Measurements from ENCODE around the gene CENPP.

CENPP gene

GRCh38 chr9:92439921-92440750 lies 114.4 kb downstream of the CENPP start:
- Histone ChIP-seq H3K4me3 (ENCODE audit: control insufficient read depth in 1 of 7, extremely low read depth in 1 of 7, insufficient read depth in 4 of 7, low read depth in 2 of 7, low read length in 6 of 7) (no peak overlapping the region), H3K36me3 (ENCODE audit: control insufficient read depth in 4 of 4, insufficient read depth in 4 of 4, low read length in 3 of 4) (no peaks in the 10 kb centered on the region), H3K9me3 (ENCODE audit: control extremely low read depth in 1 of 5, control insufficient read depth in 4 of 5, insufficient read depth in 2 of 5, low read depth in 1 of 5, low read length in 4 of 5) (no peaks in the 10 kb centered on the region), H3K4me1 (ENCODE audit: control extremely low read depth in 1 of 4, control insufficient read depth in 4 of 4, insufficient read depth in 4 of 4, low read length in 3 of 4) (no peaks in the 10 kb centered on the region), H3K27me3 (replicated peaks in 2 of 5; ENCODE audit: control insufficient read depth in 4 of 5, insufficient read depth in 5 of 5, low read length in 4 of 5) (no peaks in the 10 kb centered on the region), H3K27ac (ENCODE audit: insufficient read depth in 1 of 2, low read depth in 1 of 2, low read length in 2 of 2, poor library complexity in 1 of 2, severe bottlenecking in 2 of 2) (no peak overlapping the region)
- ChIA-PET CTCF (interaction anchor here (0.9 to 4.4 kb wide), 10 partner anchors 13 to 112 kb away, joined by 3 to 35 read pairs (median 4); no protein-coding TSS in a partner anchor), POLR2A (interaction anchor here (0.5 kb wide), 1 partner anchor 53 kb away, joined by 5 read pairs; no protein-coding TSS in a partner anchor)
- no peak for DNase-seq
- WGBS (ENCODE audit: insufficient coverage), result 100% methylated on average over 1 of the region's 5 CpGs

- Histone ChIP-seq H3K36me3 (ENCODE audit: control insufficient read depth in 4 of 4, insufficient read depth in 4 of 4, low read length in 3 of 4) (no peaks in the 10 kb centered on the region), H3K27me3 (replicated peaks in 2 of 5; ENCODE audit: control insufficient read depth in 4 of 5, insufficient read depth in 5 of 5, low read length in 4 of 5) (no peaks in the 10 kb centered on the region), H3K4me3 (ENCODE audit: control insufficient read depth in 1 of 7, extremely low read depth in 1 of 7, insufficient read depth in 4 of 7, low read depth in 2 of 7, low read length in 6 of 7) (no peak overlapping the region), H3K9me3 (ENCODE audit: control extremely low read depth in 1 of 5, control insufficient read depth in 4 of 5, insufficient read depth in 2 of 5, low read depth in 1 of 5, low read length in 4 of 5) (no peaks in the 10 kb centered on the region), H3K4me1 (ENCODE audit: control extremely low read depth in 1 of 4, control insufficient read depth in 4 of 4, insufficient read depth in 4 of 4, low read length in 3 of 4) (no peaks in the 10 kb centered on the region), H3K27ac (ENCODE audit: insufficient read depth in 1 of 2, low read depth in 1 of 2, low read length in 2 of 2, poor library complexity in 1 of 2, severe bottlenecking in 2 of 2) (no peak overlapping the region)
- WGBS (ENCODE audit: insufficient coverage), result 80% methylated on average over 1 of the region's 6 CpGs
- ChIA-PET CTCF (interaction anchor here (1.0 to 3.2 kb wide), 7 partner anchors 13 to 112 kb away, joined by 3 to 10 read pairs (median 3); no protein-coding TSS in a partner anchor), POLR2A (interaction anchor here (0.5 kb wide), 1 partner anchor 53 kb away, joined by 5 read pairs; no protein-coding TSS in a partner anchor)
- no peak for DNase-seq
Measured at GRCh38 chr9:92440751-92441046, 114.9 kb downstream of the CENPP start.

DNA sequence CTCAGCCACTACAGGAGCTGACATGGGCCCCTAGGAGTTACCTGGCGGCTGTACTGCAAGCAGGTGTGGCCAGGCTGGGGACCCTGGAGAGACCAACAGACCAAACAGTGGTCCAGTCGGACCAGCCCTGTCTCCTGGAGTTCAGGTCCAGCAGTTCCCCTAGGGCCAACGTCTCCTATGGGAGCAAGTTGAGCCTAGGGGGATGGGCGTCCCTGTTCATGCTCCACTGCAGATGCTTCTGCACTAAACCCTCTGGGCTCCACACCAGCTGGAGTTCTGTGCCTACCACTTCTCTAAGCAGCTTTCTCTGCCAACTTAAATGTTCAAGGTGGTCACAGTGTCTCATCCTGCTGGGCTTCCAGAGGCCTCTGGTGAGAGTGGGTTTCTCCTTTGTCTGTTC lies 119.1 kb downstream of the CENPP start:
- CTCF ChIA-PET, result interaction anchor here (1.0 kb wide), 1 partner anchor 11 kb away, joined by 3 read pairs; no protein-coding TSS in a partner anchor
- no peaks in the 10 kb centered on the region for H3K4me1 ChIP-seq (ENCODE audit: control extremely low read depth in 1 of 4, control insufficient read depth in 4 of 4, insufficient read depth in 4 of 4, low read length in 3 of 4)
- POLR2A ChIA-PET, result no interaction called here
- no peak for DNase-seq
- H3K27me3 ChIP-seq (replicated peaks in 2 of 5; ENCODE audit: control insufficient read depth in 4 of 5, insufficient read depth in 5 of 5, low read length in 4 of 5), result no peaks in the 10 kb centered on the region
- H3K9me3 ChIP-seq (ENCODE audit: control extremely low read depth in 1 of 5, control insufficient read depth in 4 of 5, insufficient read depth in 2 of 5, low read depth in 1 of 5, low read length in 4 of 5), result no peaks in the 10 kb centered on the region
- no peak overlapping the region for H3K4me3 ChIP-seq (ENCODE audit: control insufficient read depth in 1 of 7, extremely low read depth in 1 of 7, insufficient read depth in 4 of 7, low read depth in 2 of 7, low read length in 6 of 7)
- H3K36me3 ChIP-seq (ENCODE audit: control insufficient read depth in 4 of 4, insufficient read depth in 4 of 4, low read length in 3 of 4), result no peaks in the 10 kb centered on the region
- no peak overlapping the region for H3K27ac ChIP-seq (ENCODE audit: insufficient read depth in 1 of 2, low read depth in 1 of 2, low read length in 2 of 2, poor library complexity in 1 of 2, severe bottlenecking in 2 of 2)
- WGBS (ENCODE audit: insufficient coverage), result 91% methylated on average over 3 of the region's 4 CpGs

DNA sequence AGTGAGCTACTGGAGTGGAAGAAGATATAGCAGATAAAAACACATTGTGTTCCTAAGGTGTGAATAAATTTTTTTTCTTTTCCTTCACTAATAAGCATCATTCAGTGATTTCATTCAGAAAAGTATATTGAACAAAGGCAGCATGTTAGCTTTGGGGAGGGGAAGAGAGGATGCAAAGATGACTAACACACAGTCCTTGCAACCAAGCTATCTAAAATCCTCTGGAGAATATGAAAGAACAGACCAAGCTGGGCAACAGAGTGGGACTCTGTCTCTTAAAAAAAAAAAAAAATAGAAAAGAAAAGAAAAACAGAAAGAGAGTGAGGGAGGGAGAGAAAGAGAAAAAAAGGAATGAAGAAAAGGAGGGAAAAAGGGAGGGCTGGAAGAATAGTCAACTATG lies 120.8 kb downstream of the CENPP start:
- DNase-seq, result no peak
- Histone ChIP-seq H3K4me1 (ENCODE audit: control extremely low read depth in 1 of 4, control insufficient read depth in 4 of 4, insufficient read depth in 4 of 4, low read length in 3 of 4) (no peaks in the 10 kb centered on the region), H3K27ac (ENCODE audit: insufficient read depth in 1 of 2, low read depth in 1 of 2, low read length in 2 of 2, poor library complexity in 1 of 2, severe bottlenecking in 2 of 2) (no peak overlapping the region), H3K9me3 (ENCODE audit: control extremely low read depth in 1 of 5, control insufficient read depth in 4 of 5, insufficient read depth in 2 of 5, low read depth in 1 of 5, low read length in 4 of 5) (no peaks in the 10 kb centered on the region), H3K27me3 (replicated peaks in 2 of 5; ENCODE audit: control insufficient read depth in 4 of 5, insufficient read depth in 5 of 5, low read length in 4 of 5) (no peaks in the 10 kb centered on the region), H3K4me3 (ENCODE audit: control insufficient read depth in 1 of 7, extremely low read depth in 1 of 7, insufficient read depth in 4 of 7, low read depth in 2 of 7, low read length in 6 of 7) (no peak overlapping the region), H3K36me3 (ENCODE audit: control insufficient read depth in 4 of 4, insufficient read depth in 4 of 4, low read length in 3 of 4) (no peaks in the 10 kb centered on the region)
- ChIA-PET POLR2A (no interaction called here), CTCF (interaction anchor here (0.9 to 1.0 kb wide), 3 partner anchors 25 to 308 kb away, joined by 3 to 4 read pairs (median 4); no protein-coding TSS in a partner anchor)

DNA sequence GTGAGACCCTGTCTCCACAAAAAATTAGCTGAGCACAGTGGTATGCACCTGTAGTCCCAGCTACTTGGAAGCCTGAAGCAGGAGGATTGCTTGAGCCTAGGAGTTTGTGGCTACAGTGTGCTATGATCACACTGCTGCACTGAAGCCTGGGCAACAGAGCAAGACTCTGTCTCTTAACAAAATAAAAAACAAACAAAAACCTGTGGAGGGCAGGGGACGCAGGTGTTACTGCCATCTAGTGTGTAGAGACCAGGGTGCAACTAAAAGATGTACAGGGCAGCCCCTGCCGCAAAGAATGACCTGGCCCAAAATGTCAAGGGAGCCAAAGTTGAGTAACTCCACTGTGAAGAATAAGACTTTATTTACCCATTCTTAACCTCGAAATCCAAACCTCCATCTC lies 129.5 kb downstream of the CENPP start:
- no peaks in the 10 kb centered on the region for H3K9me3 ChIP-seq (ENCODE audit: control extremely low read depth in 1 of 5, control insufficient read depth in 4 of 5, insufficient read depth in 2 of 5, low read depth in 1 of 5, low read length in 4 of 5)
- no peak overlapping the region for H3K4me3 ChIP-seq (ENCODE audit: control insufficient read depth in 1 of 7, extremely low read depth in 1 of 7, insufficient read depth in 4 of 7, low read depth in 2 of 7, low read length in 6 of 7)
- no peaks in the 10 kb centered on the region for H3K4me1 ChIP-seq (ENCODE audit: control extremely low read depth in 1 of 4, control insufficient read depth in 4 of 4, insufficient read depth in 4 of 4, low read length in 3 of 4)
- peak; percentile 2 to 9 (median 6) for DNase-seq
- no peaks in the 10 kb centered on the region for H3K27me3 ChIP-seq (replicated peaks in 2 of 5; ENCODE audit: control insufficient read depth in 4 of 5, insufficient read depth in 5 of 5, low read length in 4 of 5)
- ChIA-PET POLR2A (no interaction called here), CTCF (interaction anchor here (2.3 kb wide), 1 partner anchor 16 kb away, joined by 5 read pairs; no protein-coding TSS in a partner anchor)
- WGBS (ENCODE audit: insufficient coverage), result 83% methylated on average over 1 of the region's 3 CpGs
- H3K36me3 ChIP-seq (ENCODE audit: control insufficient read depth in 4 of 4, insufficient read depth in 4 of 4, low read length in 3 of 4), result no peaks in the 10 kb centered on the region
- H3K27ac ChIP-seq (ENCODE audit: insufficient read depth in 1 of 2, low read depth in 1 of 2, low read length in 2 of 2, poor library complexity in 1 of 2, severe bottlenecking in 2 of 2), result no peak overlapping the region

DNA sequence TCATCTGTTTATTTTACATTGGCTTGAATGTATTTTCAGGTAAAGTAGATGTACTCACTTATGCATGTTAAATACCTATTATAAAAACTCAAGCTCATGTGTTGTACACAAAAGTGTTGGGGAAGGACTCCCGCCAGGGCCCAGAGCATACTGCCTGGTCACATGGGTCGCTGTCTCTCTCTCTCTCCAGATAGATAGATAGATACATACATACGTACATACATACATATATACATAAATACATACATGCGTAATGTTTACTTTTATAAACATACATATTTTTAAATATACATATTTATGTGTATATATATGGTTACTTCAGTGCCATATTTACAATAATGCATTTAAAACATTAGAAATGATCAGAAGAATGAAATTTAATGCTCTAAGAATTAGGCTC lies 131.8 kb downstream of the CENPP start:
- CTCF ChIA-PET, result no interaction called here
- Histone ChIP-seq H3K36me3 (ENCODE audit: control insufficient read depth in 4 of 4, insufficient read depth in 4 of 4, low read length in 3 of 4) (no peaks in the 10 kb centered on the region), H3K4me1 (ENCODE audit: control extremely low read depth in 1 of 4, control insufficient read depth in 4 of 4, insufficient read depth in 4 of 4, low read length in 3 of 4) (no peaks in the 10 kb centered on the region), H3K27me3 (replicated peaks in 2 of 5; ENCODE audit: control insufficient read depth in 4 of 5, insufficient read depth in 5 of 5, low read length in 4 of 5) (no peaks in the 10 kb centered on the region), H3K27ac (ENCODE audit: insufficient read depth in 1 of 2, low read depth in 1 of 2, low read length in 2 of 2, poor library complexity in 1 of 2, severe bottlenecking in 2 of 2) (no peak overlapping the region), H3K9me3 (ENCODE audit: control extremely low read depth in 1 of 5, control insufficient read depth in 4 of 5, insufficient read depth in 2 of 5, low read depth in 1 of 5, low read length in 4 of 5) (no peaks in the 10 kb centered on the region), H3K4me3 (ENCODE audit: control insufficient read depth in 1 of 7, extremely low read depth in 1 of 7, insufficient read depth in 4 of 7, low read depth in 2 of 7, low read length in 6 of 7) (no peak overlapping the region)
- no CpG with 5 or more reads among the region's 4 CpGs for WGBS (ENCODE audit: insufficient coverage)
- no peak for DNase-seq
- POLR2A ChIA-PET, result no interaction called here

GRCh38 chr9:92463387-92463786 lies 137.6 kb downstream of the CENPP start:
- Histone ChIP-seq H3K27ac (ENCODE audit: insufficient read depth in 1 of 2, low read depth in 1 of 2, low read length in 2 of 2, poor library complexity in 1 of 2, severe bottlenecking in 2 of 2) (no peak overlapping the region), H3K27me3 (replicated peaks in 2 of 5; ENCODE audit: control insufficient read depth in 4 of 5, insufficient read depth in 5 of 5, low read length in 4 of 5) (no peaks in the 10 kb centered on the region), H3K36me3 (ENCODE audit: control insufficient read depth in 4 of 4, insufficient read depth in 4 of 4, low read length in 3 of 4) (no peaks in the 10 kb centered on the region), H3K4me3 (ENCODE audit: control insufficient read depth in 1 of 7, extremely low read depth in 1 of 7, insufficient read depth in 4 of 7, low read depth in 2 of 7, low read length in 6 of 7) (no peak overlapping the region), H3K9me3 (ENCODE audit: control extremely low read depth in 1 of 5, control insufficient read depth in 4 of 5, insufficient read depth in 2 of 5, low read depth in 1 of 5, low read length in 4 of 5) (no peaks in the 10 kb centered on the region), H3K4me1 (ENCODE audit: control extremely low read depth in 1 of 4, control insufficient read depth in 4 of 4, insufficient read depth in 4 of 4, low read length in 3 of 4) (no peaks in the 10 kb centered on the region)
- no peak for DNase-seq
- CTCF ChIA-PET, result no interaction called here
- POLR2A ChIA-PET, result no interaction called here

Data from common myeloid progenitor, CD34-positive (primary cell).